Stomach (tissue), 4 donors: ENCODE measurements around the gene ATCAY.

ENCODE experiments used
- POLR2A ChIP-seq, 4 donors: fragments of 450-650 bp; IDR thresholded peaks; one replicate each; pipeline ENCODE4 v1.6.1; 2016; ENCODE audit warnings: antibody characterized with exemption in 4 of 4, control low read depth in 2 of 4, mild to moderate bottlenecking in 1 of 4, moderate library complexity in 1 of 4
- TF ChIP-seq, protein P1 (sequence below), 7 experiments: fragments of 450-650 bp in 4 of 7; fragments of 200-600 bp in 3 of 7; sonication (generic) in 3 of 7; IDR thresholded peaks; one replicate each; pipeline ENCODE4 v1.5.1; 2016 to 2019; ENCODE audit warnings: antibody characterized with exemption in 7 of 7, control low read depth in 2 of 7, mild to moderate bottlenecking in 1 of 7

DNA sequence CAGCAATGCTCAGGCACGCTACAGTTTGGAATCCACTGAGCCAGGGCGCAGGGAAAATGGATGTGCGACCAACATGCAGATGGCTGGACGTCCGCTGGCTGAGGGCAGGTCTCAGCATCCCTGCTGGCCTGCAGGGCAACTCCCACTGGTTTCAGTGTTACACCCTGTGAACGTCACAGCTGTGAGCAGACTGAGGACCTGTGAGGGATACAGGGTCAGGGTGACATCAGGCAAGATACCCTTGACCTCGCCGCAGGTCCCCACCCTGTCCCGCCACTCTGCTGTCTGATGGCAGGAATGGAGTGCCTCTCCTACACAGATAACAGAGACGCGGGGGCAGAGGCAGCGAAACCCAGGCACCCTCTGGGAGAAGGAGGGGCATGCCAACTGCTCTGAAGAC is 30.7 kb upstream of the ATCAY start:
- no peak for TF ChIP-seq POLR2A (IDR thresholded peaks at IDR 0.05)
- TF ChIP-seq, protein P1, sequence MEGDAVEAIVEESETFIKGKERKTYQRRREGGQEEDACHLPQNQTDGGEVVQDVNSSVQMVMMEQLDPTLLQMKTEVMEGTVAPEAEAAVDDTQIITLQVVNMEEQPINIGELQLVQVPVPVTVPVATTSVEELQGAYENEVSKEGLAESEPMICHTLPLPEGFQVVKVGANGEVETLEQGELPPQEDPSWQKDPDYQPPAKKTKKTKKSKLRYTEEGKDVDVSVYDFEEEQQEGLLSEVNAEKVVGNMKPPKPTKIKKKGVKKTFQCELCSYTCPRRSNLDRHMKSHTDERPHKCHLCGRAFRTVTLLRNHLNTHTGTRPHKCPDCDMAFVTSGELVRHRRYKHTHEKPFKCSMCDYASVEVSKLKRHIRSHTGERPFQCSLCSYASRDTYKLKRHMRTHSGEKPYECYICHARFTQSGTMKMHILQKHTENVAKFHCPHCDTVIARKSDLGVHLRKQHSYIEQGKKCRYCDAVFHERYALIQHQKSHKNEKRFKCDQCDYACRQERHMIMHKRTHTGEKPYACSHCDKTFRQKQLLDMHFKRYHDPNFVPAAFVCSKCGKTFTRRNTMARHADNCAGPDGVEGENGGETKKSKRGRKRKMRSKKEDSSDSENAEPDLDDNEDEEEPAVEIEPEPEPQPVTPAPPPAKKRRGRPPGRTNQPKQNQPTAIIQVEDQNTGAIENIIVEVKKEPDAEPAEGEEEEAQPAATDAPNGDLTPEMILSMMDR (IDR thresholded peaks at IDR 0.05): no peak
